Esophagus squamous epithelium (tissue), 5 donors: ENCODE measurements around the gene PPM1K. TPM values are rescaled to one million over a fixed set of nuclear protein-coding genes. Genes with fewer than 3 reads are reported as not detected.

Experiments
- DNase-seq: peaks from one replicate; lab custom pipeline; 2025; lab: John Stamatoyannopoulos, UW
- H3K27ac ChIP-seq, 4 donors: fragments of 200-600 bp; sonication (generic); one replicate each; pipeline ENCODE4 v1.5.1; 2016 to 2019; ENCODE audit warnings: mild to moderate bottlenecking in 1 of 4
- H3K27me3 ChIP-seq, 4 donors: fragments of 200-600 bp; sonication (generic); 1 replicate in 3 of 4; 2 replicates in 1 of 4; pipeline versions ENCODE4 v1.5.1 to v1.6.0; 2017 to 2021; ENCODE audit warnings: antibody characterized with exemption in 1 of 4
- H3K36me3 ChIP-seq, 3 donors: fragments of 200-600 bp; sonication (generic); one replicate each; pipeline ENCODE4 v1.5.1; 2016 to 2019
- H3K4me1 ChIP-seq, 3 donors: fragments of 200-600 bp; sonication (generic); one replicate each; pipeline ENCODE4 v1.5.1; 2017 to 2019
- H3K4me3 ChIP-seq, 4 donors: fragments of 200-600 bp; sonication (generic); 1 replicate in 3 of 4; 2 replicates in 1 of 4; pipeline ENCODE4 v1.5.1; 2016 to 2019; ENCODE audit warnings: mild to moderate bottlenecking in 2 of 4, moderate library complexity in 1 of 4
- H3K9me3 ChIP-seq, 3 donors: fragments of 200-600 bp; sonication (generic); one replicate each; pipeline ENCODE4 v1.5.1; 2016 to 2019
- CTCF ChIP-seq, 6 experiments: fragments of 450-650 bp in 4 of 6; fragments of 200-600 bp in 2 of 6; sonication (generic) in 2 of 6; IDR thresholded peaks; one replicate each; pipeline ENCODE4 v1.5.1; 2016 to 2019; ENCODE audit warnings: antibody characterized with exemption in 6 of 6, mild to moderate bottlenecking in 4 of 6, moderate library complexity in 4 of 6
- POLR2A ChIP-seq, 4 donors: fragments of 450-650 bp; IDR thresholded peaks; one replicate each; pipeline ENCODE4 v1.6.1; 2017; ENCODE audit warnings: antibody characterized with exemption in 4 of 4, mild to moderate bottlenecking in 4 of 4, moderate library complexity in 3 of 4
- WGBS, 2 donors: methylation state at CpG; one replicate each; pipeline ENCODE4 v1.1.5; 2018; 5-methylcytosine and 5-hydroxymethylcytosine counted together
- intact Hi-C: fragments of 100-400 bp; cut with DNase I; formaldehyde crosslinking; loops from one replicate; pipeline ENCODE4 v1.15.0; 2022
- total RNA-seq, 4 donors: library from RNA; depleted of rRNA; stranded (reverse); fragments of >200 nt; gene quantifications; one replicate each; pipeline ENCODE4 v1.1.0, GENCODE V29; 2016
- donor health status: DM: yes; HTN: yes; CAD: no.

PPM1K gene
- total RNA-seq, 4 donors from 2014 or later = 4.4 to 34.0 (median 11.7) TPM

GRCh38 chr4:88244816-88245579 is 39.4 kb downstream of the PPM1K start:
- Histone ChIP-seq H3K27ac (no peak overlapping the region), H3K4me3 (peak overlapping the region in 2 of 4 donors; percentile 9 to 28), H3K36me3 (no peaks in the 10 kb centered on the region), H3K27me3 (no peaks in the 10 kb centered on the region), H3K4me1 (no peaks in the 10 kb centered on the region), H3K9me3 (no peaks in the 10 kb centered on the region)
- intact Hi-C loops = no loop called here
- WGBS, 2 donors = 64% methylated on average over 4 of the region's 17 CpGs; no CpG with 5 or more reads in 1 of the 2 donors
- no peak for TF ChIP-seq CTCF (IDR thresholded peaks at IDR 0.05)
- no peak for TF ChIP-seq POLR2A (IDR thresholded peaks at IDR 0.05)
- no peak for DNase-seq

GRCh38 chr4:88244056-88244455 is 40.3 kb downstream of the PPM1K start:
- WGBS, 2 donors = no CpG with 5 or more reads among the region's 13 CpGs

DNA sequence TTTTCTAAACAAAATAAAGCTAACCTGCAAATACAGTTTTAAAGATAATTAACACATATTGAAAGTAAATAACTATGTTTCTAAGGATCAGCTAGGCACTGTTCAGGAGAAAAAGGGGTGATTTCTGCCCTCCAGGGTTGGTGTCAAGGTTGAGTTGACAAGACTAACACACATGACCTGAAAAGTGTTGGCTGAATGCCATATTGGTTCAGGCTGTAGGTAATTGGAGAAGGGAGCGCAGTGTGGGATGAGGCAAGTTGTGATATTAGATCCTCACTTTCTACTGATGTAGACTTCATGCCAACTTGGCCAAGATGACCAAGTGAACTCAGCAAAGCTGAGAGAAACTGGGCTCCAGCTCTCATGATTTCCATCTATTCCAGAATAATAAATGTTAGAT is 42.2 kb downstream of the PPM1K start:
- intact Hi-C loops = no loop called here
- no peaks in the 10 kb centered on the region for H3K9me3 ChIP-seq
- no peaks in the 10 kb centered on the region for H3K27me3 ChIP-seq
- H3K4me3 ChIP-seq = no peak overlapping the region
- no peak overlapping the region for H3K27ac ChIP-seq
- no peaks in the 10 kb centered on the region for H3K4me1 ChIP-seq
- no peak for DNase-seq
- WGBS, 2 donors = 79 to 100% methylated on average over 1 of the region's 1 CpG
- H3K36me3 ChIP-seq = no peaks in the 10 kb centered on the region
- TF ChIP-seq POLR2A (IDR thresholded peaks at IDR 0.05) (no peak), CTCF (IDR thresholded peaks at IDR 0.05) (no peak)

More at GRCh38 chr4:88244056-88244455, 40.3 kb downstream of the PPM1K start:
- Histone ChIP-seq H3K4me3 (no peak overlapping the region), H3K4me1 (no peaks in the 10 kb centered on the region), H3K27ac (no peak overlapping the region), H3K9me3 (no peaks in the 10 kb centered on the region), H3K27me3 (no peaks in the 10 kb centered on the region), H3K36me3 (no peaks in the 10 kb centered on the region)
- no peak for DNase-seq
- TF ChIP-seq POLR2A (IDR thresholded peaks at IDR 0.05) (no peak), CTCF (IDR thresholded peaks at IDR 0.05) (no peak)
- intact Hi-C loops = no loop called here

- no peaks in the 10 kb centered on the region for H3K27me3 ChIP-seq
- intact Hi-C loops = no loop called here
- H3K27ac ChIP-seq = no peak overlapping the region
- no peak for TF ChIP-seq CTCF (IDR thresholded peaks at IDR 0.05)
- TF ChIP-seq POLR2A (IDR thresholded peaks at IDR 0.05) = no peak
- WGBS, 2 donors = 100% methylated on average over 1 of the region's 1 CpG; no CpG with 5 or more reads in 1 of the 2 donors
- DNase-seq = peak; percentile 2
- no peak overlapping the region for H3K4me3 ChIP-seq
- no peaks in the 10 kb centered on the region for H3K9me3 ChIP-seq
- no peaks in the 10 kb centered on the region for H3K36me3 ChIP-seq
- H3K4me1 ChIP-seq = no peaks in the 10 kb centered on the region
These were observed 44.1 kb downstream of the PPM1K start for GRCh38 chr4:88240297-88240714.

DNA sequence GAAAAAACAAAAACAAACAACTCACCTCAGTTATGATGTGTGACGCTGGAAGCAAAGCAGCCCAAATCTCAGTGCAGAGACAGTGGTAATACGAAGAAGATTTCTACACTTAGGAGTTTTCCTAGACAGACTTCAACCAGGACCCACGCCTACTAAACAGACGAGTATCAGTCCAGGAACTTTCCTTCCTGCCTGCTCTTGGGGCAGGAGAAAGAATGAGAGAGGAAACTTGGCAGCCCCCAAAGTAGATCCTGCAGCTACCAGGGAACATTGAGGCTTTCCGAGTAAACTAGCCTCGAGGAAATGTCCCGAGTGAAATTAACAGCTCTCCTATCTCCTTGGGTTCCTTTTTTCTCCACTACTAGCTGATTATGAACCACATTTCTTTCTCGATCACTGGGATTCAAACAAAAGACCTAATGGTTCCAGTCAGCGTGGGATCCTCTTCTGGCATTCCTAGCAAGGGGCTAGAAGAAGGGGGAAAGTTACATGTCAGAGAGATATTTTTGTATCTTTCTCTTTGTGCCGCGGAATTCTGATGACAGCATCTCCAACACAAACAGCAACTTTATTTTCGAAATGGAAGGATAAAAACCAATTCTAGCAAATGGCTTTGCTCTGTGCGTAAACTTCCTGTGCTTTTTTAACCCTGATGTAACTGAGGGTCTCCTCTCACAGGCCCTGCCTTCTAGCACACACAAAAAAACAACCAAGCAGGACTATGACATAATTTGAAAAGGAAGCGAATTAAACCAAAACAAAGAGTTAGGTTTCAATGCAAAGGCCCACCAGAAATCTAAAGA is 53.2 kb downstream of the PPM1K start:
- no peak for DNase-seq
- Histone ChIP-seq H3K4me1 (peaks cover 0 to 14% (median 0%) of the 10 kb centered on the region in 3 donors), H3K9me3 (no peaks in the 10 kb centered on the region), H3K27me3 (no peaks in the 10 kb centered on the region), H3K36me3 (no peaks in the 10 kb centered on the region), H3K4me3 (peak overlapping the region in 3 of 4 donors; percentile 28 to 46 (median 28)), H3K27ac (peak overlapping the region; percentile 5 to 69 (median 47))
- 40 to 51% methylated on average over 14 of the region's 14 CpGs for WGBS, 2 donors
- TF ChIP-seq CTCF (IDR thresholded peaks at IDR 0.05) (no peak), POLR2A (IDR thresholded peaks at IDR 0.05) (no peak)
- intact Hi-C loops = no loop called here
